NCI-H524 (cell line): Measurements from ENCODE around the gene SPTLC2.
A peak's percentile ranks its signal among the peaks of the same experiment; 100 is the strongest.

ENCODE experiments used
- DNase-seq, 2 experiments: peaks; one replicate each; lab custom pipeline; 2025; lab: John Stamatoyannopoulos, UW

The SPTLC2 gene

GRCh38 chr14:77467801-77468200 is 148.6 kb downstream of the SPTLC2 start:
- peak in 1 of 2 experiments; percentile 15 for DNase-seq

GRCh38 chr14:77459072-77459723 is 157.2 kb downstream of the SPTLC2 start:
- DNase-seq = peak; percentile 70 to 86

- DNase-seq = peak; percentile 29 to 60
These were observed 158.0 kb downstream of the SPTLC2 start for GRCh38 chr14:77458249-77458950.

- DNase-seq = peak; percentile 100
These were observed 158.8 kb downstream of the SPTLC2 start, which contains the start of the genes AHSA1 and VIPAS39 for GRCh38 chr14:77457522-77458248. Gene AHSA1 (plus strand): TSS chr14:77458093. CDS start chr14:77458190, 97 bp downstream. Gene VIPAS39 (minus strand): TSS chr14:77457601. CDS start chr14:77454102, 3,499 bp downstream.

- DNase-seq = no peak
These were observed 159.3 kb downstream of the SPTLC2 start for GRCh38 chr14:77457115-77457521.
